GM12878 (cell line): Measurements from ENCODE around the gene MYO1D. TPM values are rescaled to one million over a fixed set of nuclear protein-coding genes. Genes with fewer than 3 reads are reported as not detected.

Source experiments
- ASH2L ChIP-seq: fragments of 300-600, 200-600 bp; sonication (generic); IDR thresholded peaks from 2 replicates; pipeline ENCODE4 v1.6.1; 2017; ENCODE audit warnings: low read depth, mild to moderate bottlenecking, borderline replicate concordance
- ATF7 ChIP-seq: fragments of 450-650 bp; IDR thresholded peaks from 2 replicates; pipeline ENCODE4 v1.6.1; 2016; ENCODE audit warnings: low read depth, mild to moderate bottlenecking
- CEBPB ChIP-seq, 2 experiments: fragments of 150-350 bp in 1 of 2; IDR thresholded peaks; 2 replicates each; pipeline ENCODE4 v1.6.1; 2012 to 2014; ENCODE audit warnings: low read depth in 2 of 2, low read length in 2 of 2, borderline replicate concordance in 1 of 2, inconsistent platforms in 1 of 2
- CHD1 ChIP-seq: IDR thresholded peaks from 2 replicates; pipeline ENCODE4 v1.6.1; 2012; ENCODE audit warnings: low read depth, low read length, improper control_type of control experiment
- CREB1 ChIP-seq: IDR thresholded peaks from 2 replicates; pipeline ENCODE4 v1.6.1; 2012; ENCODE audit warnings: low read depth, mild to moderate bottlenecking, inconsistent platforms
- EED ChIP-seq: sonication (generic); IDR thresholded peaks from 2 replicates; pipeline ENCODE4 v1.6.1; 2016; ENCODE audit warnings: antibody characterized with exemption, low read depth
- FOXM1 ChIP-seq: IDR thresholded peaks from 2 replicates; pipeline ENCODE4 v1.6.1; 2012; ENCODE audit warnings: low read depth, mild to moderate bottlenecking, inconsistent platforms, low read length, moderate library complexity
- HCFC1 ChIP-seq: fragments of 150-350 bp; IDR thresholded peaks from 2 replicates; pipeline ENCODE4 v1.6.1; 2014; ENCODE audit warnings: low read length
- HDGF ChIP-seq: fragments of 450-650 bp; IDR thresholded peaks from 2 replicates; pipeline ENCODE4 v1.6.1; 2016; ENCODE audit warnings: antibody characterized with exemption
- IKZF2 ChIP-seq, 2 experiments: fragments of 450-650 bp; IDR thresholded peaks; 2 replicates each; pipeline ENCODE4 v1.6.1; 2017; ENCODE audit warnings: mild to moderate bottlenecking in 2 of 2, moderate library complexity in 2 of 2
- LARP7 ChIP-seq: fragments of 450-650 bp; IDR thresholded peaks from 2 replicates; pipeline ENCODE4 v1.6.1; 2017; ENCODE audit warnings: mild to moderate bottlenecking
- MTA3 ChIP-seq: IDR thresholded peaks from 2 replicates; pipeline ENCODE4 v1.6.1; 2012; ENCODE audit warnings: low read length, inconsistent platforms, borderline replicate concordance
- MYB ChIP-seq: fragments of 150-350 bp; IDR thresholded peaks from 2 replicates; pipeline ENCODE4 v1.6.1; 2014; ENCODE audit warnings: mild to moderate bottlenecking, low read depth, low read length, borderline replicate concordance
- NRF1 ChIP-seq: conservative IDR thresholded peaks from 2 replicates; pipeline ENCODE4 v1.6.1; 2011; ENCODE audit warnings: mild to moderate bottlenecking, low read depth, low read length, improper control_type of control experiment
- POLR2AphosphoS5 ChIP-seq: IDR thresholded peaks from 2 replicates; pipeline ENCODE4 v1.6.1; 2011; ENCODE audit warnings: mild to moderate bottlenecking, low read length, inconsistent platforms
- RAD21 ChIP-seq: IDR thresholded peaks from 2 replicates; pipeline ENCODE4 v1.6.1; 2011; ENCODE audit warnings: mild to moderate bottlenecking, low read depth, low read length, moderate library complexity; ENCODE audit not compliant: insufficient read depth
- RAD51 ChIP-seq: fragments of 450-650 bp; IDR thresholded peaks from 2 replicates; pipeline ENCODE4 v1.6.1; 2016; ENCODE audit warnings: moderate library complexity, mild to moderate bottlenecking, inconsistent platforms
- RELA ChIP-seq: fragments of 450-650 bp; IDR thresholded peaks from 2 replicates; pipeline ENCODE4 v1.8.0; 2014; ENCODE audit warnings: borderline replicate concordance; ENCODE audit not compliant: partially characterized antibody
- SMAD5 ChIP-seq: IDR thresholded peaks from 2 replicates; pipeline ENCODE4 v1.6.1; 2016; ENCODE audit warnings: antibody characterized with exemption, low read depth
- SUZ12 ChIP-seq: fragments of 200-600 bp; sonication (generic); IDR thresholded peaks from one replicate; pipeline ENCODE4 v1.6.1; 2018; ENCODE audit warnings: antibody characterized with exemption, mild to moderate bottlenecking; ENCODE audit not compliant: unreplicated experiment
- TAF1 ChIP-seq: IDR thresholded peaks from 2 replicates; pipeline ENCODE4 v1.6.1; 2011; ENCODE audit warnings: mild to moderate bottlenecking, low read depth, low read length, borderline replicate concordance
- ZNF217 ChIP-seq: fragments of 450-650 bp; IDR thresholded peaks from 2 replicates; pipeline ENCODE4 v1.6.1; 2017; ENCODE audit warnings: antibody characterized with exemption, mild to moderate bottlenecking
- ZNF622 ChIP-seq: fragments of 450-650 bp; IDR thresholded peaks from 2 replicates; pipeline ENCODE4 v1.6.1; 2017; ENCODE audit warnings: mild to moderate bottlenecking, inconsistent platforms
- ZSCAN29 ChIP-seq: fragments of 450-650 bp; IDR thresholded peaks from 2 replicates; pipeline ENCODE4 v1.6.1; 2017; ENCODE audit warnings: mild to moderate bottlenecking, moderate library complexity
- polyA plus RNA-seq, 11 experiments: library from polyadenylated mRNA; depleted of rRNA in 4 of 11; unstranded in 6 of 11; stranded (reverse) in 5 of 11; fragments of >200 nt; fragmentation: Nextera tagmentation in 4 of 11; fragmentation: Illumina TruSeq in 1 of 11; extraction: Ambion mirVana in 4 of 11; extraction: Trizol in 1 of 11; gene quantifications; 1 replicate in 1 of 11; 2 replicates in 10 of 11; pipeline versions ENCODE4 v1.2.1 to v1.2.3, GENCODE V29; 2011 to 2016; ENCODE audit warnings: inconsistent platforms in 2 of 11, missing spikeins in 2 of 11, low read depth in 1 of 11
- total RNA-seq, 4 experiments: library from RNA; depleted of rRNA in 3 of 4; stranded (reverse); fragments of >200 nt in 3 of 4; fragmentation: Illumina TruSeq in 1 of 4; extraction: Trizol in 1 of 4; gene quantifications; 2 replicates each; pipeline versions ENCODE4 v1.2.1 to v1.2.3, GENCODE V29; 2013 to 2021
- TF ChIP-seq, protein P1 (sequence below): fragments of 450-650 bp; IDR thresholded peaks from 2 replicates; pipeline ENCODE4 v1.6.1; 2018; ENCODE audit warnings: borderline replicate concordance, mild to moderate bottlenecking; ENCODE audit not compliant: partially characterized antibody
- TF ChIP-seq, protein P2 (sequence below): fragments of 450-650 bp; conservative IDR thresholded peaks from 2 replicates; pipeline ENCODE4 v1.6.1; 2017; ENCODE audit warnings: mild to moderate bottlenecking, moderate library complexity
- TF ChIP-seq, protein P3 (sequence below): fragments of 450-650 bp; IDR thresholded peaks from 2 replicates; pipeline ENCODE4 v1.6.1; 2017; ENCODE audit warnings: antibody characterized with exemption, mild to moderate bottlenecking, moderate library complexity

MYO1D gene
- total and polyA plus RNA-seq, 10 of the 15 experiments (the other 5 are each of a cell fraction or from before 2014, with no cell fraction given), result 1.8 to 37.7 (median 25.4) TPM

DNA sequence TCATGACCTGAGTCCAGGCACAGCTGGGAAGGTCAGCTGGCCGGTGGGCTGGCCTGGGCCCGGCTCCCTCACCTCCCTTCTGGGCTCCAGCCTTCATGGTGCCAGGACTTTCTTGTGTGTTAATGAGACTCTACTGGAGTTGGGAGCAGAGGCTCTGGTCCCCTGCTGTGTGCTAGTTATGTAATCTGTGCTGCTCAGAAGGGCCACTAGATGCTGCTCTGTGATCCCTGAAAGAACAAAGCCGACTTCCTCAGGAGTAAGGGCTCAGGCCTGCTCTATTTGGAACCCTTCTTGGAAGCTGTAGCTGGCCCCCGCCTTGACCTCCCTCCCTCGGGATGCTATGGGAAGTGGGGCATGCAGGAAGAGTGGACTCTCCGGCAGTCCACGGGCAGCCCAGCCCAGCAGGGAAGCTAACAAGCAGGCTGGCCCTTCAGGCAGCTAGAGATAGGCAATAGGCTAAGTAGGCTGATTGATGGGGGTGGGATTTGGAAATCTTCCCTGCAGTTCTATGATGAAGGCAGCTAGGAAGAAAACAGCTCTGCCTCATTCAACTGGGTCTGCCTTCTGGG lies 393.4 kb downstream of the MYO1D start (continued):
- no peak for TF ChIP-seq MYB
- TF ChIP-seq HCFC1, result 0 out of 2 replicates have a peak, but pooled peaks have one; percentile 22
- no peak for TF ChIP-seq POLR2AphosphoS5
- TF ChIP-seq, protein P1, sequence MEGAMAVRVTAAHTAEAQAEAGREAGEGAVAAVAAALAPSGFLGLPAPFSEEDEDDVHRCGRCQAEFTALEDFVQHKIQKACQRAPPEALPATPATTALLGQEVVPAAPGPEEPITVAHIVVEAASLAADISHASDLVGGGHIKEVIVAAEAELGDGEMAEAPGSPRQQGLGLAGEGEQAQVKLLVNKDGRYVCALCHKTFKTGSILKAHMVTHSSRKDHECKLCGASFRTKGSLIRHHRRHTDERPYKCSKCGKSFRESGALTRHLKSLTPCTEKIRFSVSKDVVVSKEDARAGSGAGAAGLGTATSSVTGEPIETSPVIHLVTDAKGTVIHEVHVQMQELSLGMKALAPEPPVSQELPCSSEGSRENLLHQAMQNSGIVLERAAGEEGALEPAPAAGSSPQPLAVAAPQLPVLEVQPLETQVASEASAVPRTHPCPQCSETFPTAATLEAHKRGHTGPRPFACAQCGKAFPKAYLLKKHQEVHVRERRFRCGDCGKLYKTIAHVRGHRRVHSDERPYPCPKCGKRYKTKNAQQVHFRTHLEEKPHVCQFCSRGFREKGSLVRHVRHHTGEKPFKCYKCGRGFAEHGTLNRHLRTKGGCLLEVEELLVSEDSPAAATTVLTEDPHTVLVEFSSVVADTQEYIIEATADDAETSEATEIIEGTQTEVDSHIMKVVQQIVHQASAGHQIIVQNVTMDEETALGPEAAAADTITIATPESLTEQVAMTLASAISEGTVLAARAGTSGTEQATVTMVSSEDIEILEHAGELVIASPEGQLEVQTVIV, result no peak
- no peak for TF ChIP-seq SUZ12
- no peak for TF ChIP-seq ZSCAN29
- no peak for TF ChIP-seq ASH2L
- no peak for TF ChIP-seq SMAD5
- no peak for TF ChIP-seq ZNF622
- TF ChIP-seq ZNF217, result no peak
- TF ChIP-seq CREB1, result 0 out of 2 replicates have a peak, but pooled peaks have one; percentile 28
- no peak for TF ChIP-seq RAD51
- TF ChIP-seq HDGF, result no peak
- TF ChIP-seq EED, result peak; percentile 69
- TF ChIP-seq, protein P2, sequence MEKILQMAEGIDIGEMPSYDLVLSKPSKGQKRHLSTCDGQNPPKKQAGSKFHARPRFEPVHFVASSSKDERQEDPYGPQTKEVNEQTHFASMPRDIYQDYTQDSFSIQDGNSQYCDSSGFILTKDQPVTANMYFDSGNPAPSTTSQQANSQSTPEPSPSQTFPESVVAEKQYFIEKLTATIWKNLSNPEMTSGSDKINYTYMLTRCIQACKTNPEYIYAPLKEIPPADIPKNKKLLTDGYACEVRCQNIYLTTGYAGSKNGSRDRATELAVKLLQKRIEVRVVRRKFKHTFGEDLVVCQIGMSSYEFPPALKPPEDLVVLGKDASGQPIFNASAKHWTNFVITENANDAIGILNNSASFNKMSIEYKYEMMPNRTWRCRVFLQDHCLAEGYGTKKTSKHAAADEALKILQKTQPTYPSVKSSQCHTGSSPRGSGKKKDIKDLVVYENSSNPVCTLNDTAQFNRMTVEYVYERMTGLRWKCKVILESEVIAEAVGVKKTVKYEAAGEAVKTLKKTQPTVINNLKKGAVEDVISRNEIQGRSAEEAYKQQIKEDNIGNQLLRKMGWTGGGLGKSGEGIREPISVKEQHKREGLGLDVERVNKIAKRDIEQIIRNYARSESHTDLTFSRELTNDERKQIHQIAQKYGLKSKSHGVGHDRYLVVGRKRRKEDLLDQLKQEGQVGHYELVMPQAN, result no peak
- TF ChIP-seq CHD1, result no peak
- TF ChIP-seq, protein P3, sequence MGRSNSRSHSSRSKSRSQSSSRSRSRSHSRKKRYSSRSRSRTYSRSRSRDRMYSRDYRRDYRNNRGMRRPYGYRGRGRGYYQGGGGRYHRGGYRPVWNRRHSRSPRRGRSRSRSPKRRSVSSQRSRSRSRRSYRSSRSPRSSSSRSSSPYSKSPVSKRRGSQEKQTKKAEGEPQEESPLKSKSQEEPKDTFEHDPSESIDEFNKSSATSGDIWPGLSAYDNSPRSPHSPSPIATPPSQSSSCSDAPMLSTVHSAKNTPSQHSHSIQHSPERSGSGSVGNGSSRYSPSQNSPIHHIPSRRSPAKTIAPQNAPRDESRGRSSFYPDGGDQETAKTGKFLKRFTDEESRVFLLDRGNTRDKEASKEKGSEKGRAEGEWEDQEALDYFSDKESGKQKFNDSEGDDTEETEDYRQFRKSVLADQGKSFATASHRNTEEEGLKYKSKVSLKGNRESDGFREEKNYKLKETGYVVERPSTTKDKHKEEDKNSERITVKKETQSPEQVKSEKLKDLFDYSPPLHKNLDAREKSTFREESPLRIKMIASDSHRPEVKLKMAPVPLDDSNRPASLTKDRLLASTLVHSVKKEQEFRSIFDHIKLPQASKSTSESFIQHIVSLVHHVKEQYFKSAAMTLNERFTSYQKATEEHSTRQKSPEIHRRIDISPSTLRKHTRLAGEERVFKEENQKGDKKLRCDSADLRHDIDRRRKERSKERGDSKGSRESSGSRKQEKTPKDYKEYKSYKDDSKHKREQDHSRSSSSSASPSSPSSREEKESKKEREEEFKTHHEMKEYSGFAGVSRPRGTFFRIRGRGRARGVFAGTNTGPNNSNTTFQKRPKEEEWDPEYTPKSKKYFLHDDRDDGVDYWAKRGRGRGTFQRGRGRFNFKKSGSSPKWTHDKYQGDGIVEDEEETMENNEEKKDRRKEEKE, result no peak
- 0 out of 2 replicates have a peak, but pooled peaks have one; percentile 29 for TF ChIP-seq MTA3
- TF ChIP-seq ATF7, result 0 out of 2 replicates have a peak, but pooled peaks have one; percentile 22
- TF ChIP-seq IKZF2 (IDR thresholded peaks at IDR 0.05), result peak in 1 of 2 experiments; percentile 47; a peak in 2 of 4 replicates
- no peak for TF ChIP-seq RELA
- TF ChIP-seq RAD21, result peak; percentile 98
- TF ChIP-seq FOXM1, result no peak
- no peak for TF ChIP-seq TAF1
- no peak for TF ChIP-seq CEBPB (IDR thresholded peaks at IDR 0.05; ENCODE audit: borderline replicate concordance in 1 of 2, low read depth in 2 of 2, low read length in 2 of 2)
- TF ChIP-seq NRF1, result no peak
- TF ChIP-seq LARP7, result peak; percentile 29; the same call in 1 of the 2 replicates
